Ramos (cell line): ENCODE results near the gene NAP1L4.
"Not testable (repeated sequence)": the region's sequence is repeated elsewhere in the genome, so short reads cannot be mapped to it uniquely, and the experiment has no call there.

Source experiments
- in situ Hi-C: fragments of 300-500 bp; cut with MboI; formaldehyde crosslinking; loops from one replicate; pipeline ENCODE4 v1.14.3; 2022; ENCODE audit warnings: low sequenced_read_pairs; ENCODE audit not compliant: unreplicated experiment

Gene NAP1L4

DNA sequence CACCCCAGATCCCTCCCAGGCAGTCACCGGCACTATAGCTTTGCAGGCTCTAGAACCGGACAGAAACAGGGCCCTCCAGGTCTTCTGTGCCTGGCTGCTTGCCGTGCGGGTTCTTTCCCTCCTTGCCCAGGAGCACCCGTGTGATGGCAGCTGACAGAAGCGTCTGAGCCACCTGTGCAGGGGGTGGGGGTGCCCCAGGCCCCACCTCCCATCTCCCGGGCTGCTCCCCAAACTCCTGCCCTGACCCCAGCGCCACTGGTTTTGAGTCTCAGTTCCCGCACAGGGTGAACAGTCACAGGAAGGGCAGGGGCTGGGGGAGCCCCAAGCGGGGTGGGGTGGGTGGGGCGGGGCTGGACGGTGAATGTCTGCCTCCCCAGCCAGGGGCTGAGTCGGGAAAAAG lies 49.7 kb downstream of the NAP1L4 start:
- in situ Hi-C loops = no loop called here

DNA sequence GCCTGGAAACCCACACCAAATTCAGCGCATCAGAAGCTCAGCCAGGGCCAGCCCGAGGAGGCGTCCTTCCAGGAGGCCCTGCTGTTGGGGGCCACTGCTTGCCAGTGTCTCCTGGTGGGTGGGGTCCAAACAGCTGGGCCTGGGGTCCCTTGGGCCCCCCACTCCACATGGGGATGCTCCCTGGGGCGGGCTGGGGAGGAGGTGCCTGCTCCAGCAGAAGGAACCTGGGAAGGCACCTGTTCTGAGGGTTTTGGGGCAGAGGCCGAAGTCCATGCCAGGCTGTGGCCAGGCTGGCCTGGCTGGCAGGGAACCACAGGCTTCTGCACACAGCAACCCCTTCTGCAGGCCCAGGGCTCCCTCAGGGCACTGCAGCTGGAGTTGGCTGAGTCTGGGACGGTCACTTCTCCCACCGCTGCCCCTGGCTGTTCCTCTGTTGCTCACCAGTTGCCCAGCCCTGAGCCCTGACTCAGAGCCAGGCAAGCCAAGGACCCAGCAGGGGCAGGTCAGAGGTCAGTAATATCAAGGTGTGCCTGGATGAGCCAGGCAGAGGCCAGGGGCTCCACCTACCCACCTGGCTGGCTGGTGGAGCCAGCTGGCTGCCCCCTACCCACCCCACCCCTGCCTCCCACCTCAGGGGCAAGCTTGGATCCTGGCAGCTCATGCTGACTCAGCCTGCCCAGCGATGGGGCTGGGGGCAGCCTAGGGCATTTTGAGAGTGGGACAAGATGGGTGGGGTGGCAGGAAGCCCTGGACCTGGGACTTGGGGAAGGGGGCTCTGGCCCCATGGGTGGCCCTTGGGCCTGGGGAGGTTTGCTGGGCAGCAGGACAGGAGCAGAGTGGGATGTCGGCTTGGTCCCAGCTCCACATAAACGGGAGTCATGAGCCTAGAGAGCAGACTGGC lies 51.0 kb downstream of the NAP1L4 start:
- in situ Hi-C loops = no loop called here

DNA sequence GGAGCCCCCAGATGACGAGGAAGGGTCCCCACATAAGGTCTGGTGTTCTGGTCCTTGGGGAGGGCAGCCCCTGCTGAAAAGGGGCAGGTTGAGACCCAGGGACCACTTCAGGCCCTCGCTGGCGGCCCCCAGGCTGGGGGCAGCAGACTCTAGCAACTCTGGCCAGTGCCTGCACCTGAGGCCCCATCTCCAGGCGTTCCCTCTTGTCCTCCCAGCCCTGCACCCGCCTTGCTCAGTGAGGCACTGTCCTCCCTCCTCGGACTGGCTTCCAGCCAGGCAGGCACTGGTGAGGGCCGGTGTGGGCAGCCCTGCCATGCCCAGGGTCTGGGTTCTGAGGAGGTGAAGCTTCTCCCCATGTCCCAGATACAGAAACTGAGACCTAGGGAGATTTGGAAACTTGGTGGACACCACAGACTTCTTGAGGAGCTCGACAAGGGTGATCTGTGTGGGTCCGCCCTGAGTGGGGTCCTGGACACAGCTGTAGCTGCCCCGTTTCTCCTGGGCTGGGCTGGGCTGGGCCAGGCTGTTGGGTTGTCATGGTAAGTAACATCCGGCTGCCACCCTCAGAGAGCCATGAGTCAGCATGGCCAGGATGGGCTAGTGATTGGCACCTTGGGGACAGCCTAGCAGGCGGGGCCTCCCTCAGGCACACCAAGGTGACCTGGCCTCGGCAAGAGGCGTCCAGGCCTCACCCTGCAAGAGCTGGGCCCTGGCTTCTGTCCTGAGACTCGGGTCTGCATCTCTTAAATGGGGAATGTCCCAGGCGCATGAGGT lies 51.8 kb downstream of the NAP1L4 start:
- in situ Hi-C loops = no loop called here

DNA sequence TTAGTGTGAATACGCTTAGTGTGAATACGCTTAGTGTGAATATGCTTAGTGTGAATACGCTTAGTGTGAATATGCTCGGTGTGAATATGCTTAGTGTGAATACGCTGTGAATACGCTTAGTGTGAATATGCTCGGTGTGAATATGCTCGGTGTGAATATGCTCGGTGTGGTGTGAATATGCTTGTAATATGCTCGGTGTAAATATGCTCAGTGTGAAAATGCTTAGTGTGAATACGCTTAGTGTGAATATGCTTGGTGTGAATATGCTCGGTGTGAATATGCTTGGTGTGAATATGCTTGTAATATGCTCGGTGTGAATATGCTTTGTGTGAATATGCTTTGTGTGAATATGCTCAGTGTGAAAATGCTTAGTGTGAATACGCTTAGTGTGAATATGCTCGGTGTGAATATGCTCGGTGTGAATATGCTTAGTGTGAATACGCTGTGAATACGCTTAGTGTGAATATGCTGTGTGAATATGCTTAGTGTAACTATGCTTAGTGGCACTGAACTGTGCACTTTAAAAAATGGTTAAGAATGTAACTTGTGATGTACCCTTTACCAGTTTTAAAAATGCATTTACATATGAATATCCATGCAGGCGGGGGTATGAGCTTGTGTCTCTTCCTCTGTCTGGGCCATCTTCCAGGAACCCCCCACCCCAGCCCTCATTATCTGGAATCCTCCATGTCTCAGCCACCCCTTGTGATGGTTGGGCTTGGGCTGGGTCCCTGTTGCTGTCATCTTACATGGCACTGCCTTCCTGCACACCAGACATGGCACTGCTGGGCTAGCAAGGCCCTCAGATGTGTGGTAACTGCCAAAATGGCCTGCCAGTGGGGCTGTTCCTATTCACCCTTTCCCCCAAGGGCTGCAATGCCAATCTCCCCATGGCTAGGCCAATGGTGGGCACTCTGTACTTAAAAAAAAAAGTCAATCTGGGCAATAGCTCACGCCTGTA lies 53.4 kb downstream of the NAP1L4 start:
- in situ Hi-C loops = not testable (repeated sequence)

DNA sequence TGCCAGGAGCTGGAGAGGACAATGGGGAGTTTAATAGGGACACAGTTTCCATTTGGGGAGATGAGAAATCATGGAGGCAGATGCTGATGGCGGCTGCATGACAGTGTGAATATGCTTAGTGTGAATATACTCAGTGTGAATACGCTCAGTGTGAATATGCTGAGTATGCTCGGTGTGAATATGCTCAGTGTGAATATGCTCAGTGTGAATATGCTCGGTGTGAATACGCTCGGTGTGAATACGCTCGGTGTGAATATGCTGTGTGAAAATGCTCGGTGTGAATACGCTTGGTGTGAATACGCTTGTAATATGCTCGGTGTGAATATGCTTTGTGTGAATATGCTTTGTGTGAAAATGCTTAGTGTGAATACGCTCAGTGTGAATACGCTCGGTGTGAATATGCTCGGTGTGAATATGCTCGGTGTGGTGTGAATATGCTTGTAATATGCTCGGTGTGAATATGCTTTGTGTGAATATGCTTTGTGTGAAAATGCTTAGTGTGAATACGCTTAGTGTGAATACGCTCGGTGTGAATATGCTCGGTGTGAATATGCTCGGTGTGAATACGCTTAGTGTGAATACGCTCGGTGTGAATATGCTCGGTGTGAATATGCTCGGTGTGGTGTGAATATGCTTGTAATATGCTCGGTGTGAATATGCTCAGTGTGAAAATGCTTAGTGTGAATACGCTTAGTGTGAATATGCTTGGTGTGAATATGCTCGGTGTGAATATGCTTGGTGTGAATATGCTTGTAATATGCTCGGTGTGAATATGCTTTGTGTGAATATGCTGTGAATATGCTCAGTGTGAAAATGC lies 54.3 kb downstream of the NAP1L4 start:
- in situ Hi-C loops = not testable (repeated sequence)

DNA sequence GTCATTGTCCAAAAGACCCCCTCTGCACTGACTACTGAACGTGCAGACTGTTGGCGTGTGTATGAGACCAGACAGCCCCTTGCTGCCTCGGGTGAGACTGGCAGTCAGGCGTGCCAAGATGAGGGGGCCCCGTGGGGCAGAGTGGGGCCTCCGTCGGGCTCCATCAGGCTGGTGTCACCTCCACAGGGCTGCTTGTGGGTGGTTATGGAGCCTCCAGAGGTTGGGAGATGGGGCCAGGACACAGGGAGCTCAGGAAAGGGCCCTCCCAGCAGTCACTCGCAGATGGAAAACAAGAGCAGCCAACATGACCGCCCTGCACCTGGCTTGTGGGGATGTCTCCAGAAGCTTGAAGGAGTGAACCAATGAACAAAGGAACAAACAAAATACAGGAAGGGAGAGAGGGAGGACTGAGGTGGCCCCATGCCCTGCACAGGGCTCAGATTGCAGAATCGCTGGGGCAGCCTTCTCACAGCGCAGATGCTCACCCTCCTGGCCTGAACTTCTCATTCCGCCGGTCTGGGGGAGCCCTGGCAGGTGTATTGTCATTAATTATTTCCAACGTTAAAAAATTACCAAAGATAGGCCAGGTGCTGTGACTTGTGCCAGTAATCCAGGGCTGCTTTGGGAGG lies 57.4 kb downstream of the NAP1L4 start:
- in situ Hi-C loops = no loop called here

DNA sequence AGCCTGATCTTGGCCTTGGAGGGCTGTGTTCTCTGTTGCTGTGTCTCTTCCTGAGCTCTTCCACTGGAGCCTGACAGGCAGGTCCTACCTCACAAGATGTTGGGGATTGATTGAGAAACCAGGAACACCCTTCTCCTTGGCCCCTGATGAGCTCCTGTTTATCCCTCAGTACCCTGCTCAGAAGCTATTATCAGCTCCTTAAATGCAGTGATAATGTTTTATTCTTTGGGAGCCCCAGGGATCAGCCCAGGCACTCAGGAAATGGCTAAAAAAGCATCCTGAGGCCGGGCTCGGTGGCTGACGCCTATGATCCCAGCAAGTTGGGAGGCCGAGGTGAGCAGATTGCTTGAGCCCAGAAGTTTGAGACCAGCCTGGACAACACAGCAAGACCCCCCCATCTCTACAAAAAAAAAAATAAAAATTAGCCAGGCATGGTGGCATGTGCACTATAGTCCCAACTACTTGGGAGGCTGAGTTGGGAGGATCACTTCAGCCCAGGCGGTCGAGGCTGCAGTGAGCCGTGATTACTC lies 58.0 kb downstream of the NAP1L4 start:
- in situ Hi-C loops = no loop called here

DNA sequence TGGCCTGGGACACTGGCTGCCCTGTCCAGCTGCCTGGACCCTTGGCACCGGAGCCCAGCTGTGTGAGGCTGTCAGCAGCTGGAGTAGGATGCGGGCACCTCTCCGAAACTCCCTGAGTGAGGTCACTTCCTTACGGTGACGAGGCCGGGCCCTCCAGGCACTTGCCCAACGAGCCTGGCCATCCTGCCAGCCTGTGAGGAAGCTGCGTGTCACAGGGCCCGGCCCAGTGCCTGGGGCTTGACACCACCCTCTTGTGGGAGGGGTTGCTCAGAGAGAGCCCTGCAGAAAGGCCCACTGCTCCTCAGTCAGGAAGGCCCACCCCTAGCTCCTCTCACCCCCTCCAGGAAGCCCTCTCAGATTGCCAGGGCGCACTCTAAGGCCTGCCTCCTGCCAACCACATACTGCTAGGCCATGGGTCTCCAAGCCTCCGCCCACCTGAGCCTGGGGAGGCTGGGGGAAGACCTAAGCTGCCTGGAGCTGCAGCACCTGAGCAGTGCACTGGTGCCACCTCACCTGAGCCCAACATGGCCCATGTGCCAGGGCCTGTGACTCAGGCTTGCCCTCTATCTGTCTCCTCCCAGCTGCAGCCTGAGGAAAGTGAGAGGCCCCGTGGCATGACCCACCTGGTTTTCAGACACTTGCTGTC lies 58.6 kb downstream of the NAP1L4 start:
- in situ Hi-C loops = no loop called here

DNA sequence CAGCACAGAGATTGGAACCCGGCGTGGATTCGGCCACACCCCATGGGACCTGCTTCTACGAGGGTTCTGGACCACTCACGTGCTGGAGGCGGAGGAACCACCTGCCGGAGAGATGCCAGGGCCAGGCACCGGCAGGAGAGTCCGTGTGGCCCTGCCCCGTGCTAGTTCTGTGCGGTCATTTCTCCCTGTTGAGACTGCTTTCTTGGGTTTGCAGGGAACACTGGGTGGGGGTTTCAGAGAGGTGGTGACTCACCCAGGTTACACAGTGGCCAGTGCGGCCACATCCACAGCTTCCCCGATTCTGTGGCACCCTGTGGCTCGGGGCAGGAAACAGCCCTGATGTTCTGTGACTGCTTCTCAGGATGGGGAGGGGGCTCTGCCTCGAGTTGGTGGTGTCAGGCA lies 59.3 kb downstream of the NAP1L4 start:
- in situ Hi-C loops = no loop called here

DNA sequence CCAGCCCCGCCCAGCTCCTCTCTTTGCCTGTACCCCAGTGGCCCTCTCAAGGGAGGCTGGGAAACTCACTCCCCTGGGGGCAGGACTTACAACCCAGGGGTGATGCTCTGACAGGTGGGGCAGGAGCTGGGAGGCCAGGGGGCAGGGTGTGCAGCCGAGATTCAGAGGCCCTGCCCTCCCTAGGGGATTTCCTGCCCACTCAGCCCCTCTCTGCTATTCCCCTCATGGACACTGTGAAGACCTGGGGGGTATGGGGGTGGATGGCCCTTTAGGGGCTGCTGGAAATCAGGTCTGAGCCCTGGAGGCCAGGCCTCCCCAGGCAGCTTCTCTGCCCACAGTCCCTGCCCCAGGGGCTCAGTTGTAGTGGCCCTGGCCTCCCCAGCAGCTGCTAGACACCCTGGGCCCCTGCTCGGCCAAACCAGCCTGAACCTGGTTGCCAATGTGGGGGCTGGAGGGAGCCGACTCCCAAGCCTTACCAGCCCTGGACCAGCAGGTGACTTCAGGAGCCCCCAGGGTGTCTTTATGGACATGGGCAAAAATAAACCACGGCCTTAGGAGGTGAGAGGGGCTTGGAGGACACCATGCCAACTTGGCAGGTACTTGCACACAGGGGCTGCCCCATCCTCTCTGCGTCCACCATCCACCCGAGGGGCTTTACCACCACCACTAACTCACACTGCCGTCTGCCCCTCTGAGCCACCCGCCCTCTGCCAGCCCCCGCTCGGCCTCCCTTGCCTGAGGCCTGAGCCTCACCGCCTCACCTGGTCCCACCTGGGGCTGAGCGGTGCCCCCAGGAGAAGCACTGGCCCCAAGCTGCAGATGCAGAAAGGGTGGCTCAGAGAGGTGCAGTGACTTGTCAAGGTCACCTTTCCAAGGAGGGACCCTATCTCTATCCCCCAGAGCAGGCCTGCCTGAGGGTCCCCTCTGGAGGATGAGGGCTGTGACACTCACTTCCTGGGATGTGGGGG lies 60.1 kb downstream of the NAP1L4 start:
- in situ Hi-C loops = no loop called here

DNA sequence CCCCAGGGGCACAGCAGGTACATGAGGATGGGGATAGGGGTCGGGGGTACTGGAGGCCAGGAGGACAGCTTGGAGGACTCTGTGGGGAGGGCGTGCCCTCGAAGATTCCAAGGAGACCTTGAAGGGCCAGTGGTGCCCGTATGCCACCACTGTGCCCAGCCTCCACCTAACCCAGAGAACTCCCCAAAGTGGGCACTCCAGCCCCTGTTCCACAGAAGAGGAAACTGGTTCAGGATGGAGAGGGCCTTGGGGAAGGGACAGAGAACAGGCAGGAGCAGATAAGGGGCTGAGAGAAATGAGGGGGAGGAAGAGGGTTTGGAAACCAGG lies 60.7 kb downstream of the NAP1L4 start:
- in situ Hi-C loops = no loop called here

DNA sequence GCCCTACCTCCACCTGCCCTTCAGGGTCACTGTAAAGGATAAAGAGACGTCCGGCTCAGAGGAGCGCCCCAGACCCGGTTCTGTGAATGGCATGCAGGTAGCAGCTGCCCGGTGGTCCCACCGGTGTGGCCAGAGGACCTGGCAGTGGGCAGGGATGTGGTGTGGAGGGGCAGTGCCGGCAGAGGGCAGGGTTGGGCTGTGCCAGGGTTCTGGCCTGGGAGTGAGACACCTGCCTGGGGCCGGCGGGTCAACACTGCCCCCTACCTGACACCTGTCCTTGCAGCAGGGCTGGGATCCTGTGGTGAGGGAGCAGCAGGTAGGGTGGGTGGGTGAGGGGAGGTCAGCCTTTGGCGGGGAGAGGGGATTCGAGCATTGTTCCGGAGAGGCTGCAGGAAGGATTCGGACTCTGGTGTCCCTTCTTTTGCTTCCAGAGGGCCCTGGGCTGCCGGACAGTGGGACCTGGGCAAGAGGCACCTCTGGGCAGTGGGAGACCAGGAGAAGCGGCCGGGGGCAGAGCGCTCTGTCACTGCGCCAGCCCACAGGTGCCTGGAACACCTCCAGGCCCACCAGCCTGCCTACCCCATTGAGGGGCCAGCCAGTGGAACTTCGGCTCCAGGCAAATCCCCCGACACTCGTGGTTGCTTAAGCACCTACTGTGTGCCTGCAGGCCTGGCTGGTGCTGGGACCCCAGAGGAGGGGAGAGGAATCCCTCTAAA lies 61.3 kb downstream of the NAP1L4 start:
- in situ Hi-C loops = no loop called here

DNA sequence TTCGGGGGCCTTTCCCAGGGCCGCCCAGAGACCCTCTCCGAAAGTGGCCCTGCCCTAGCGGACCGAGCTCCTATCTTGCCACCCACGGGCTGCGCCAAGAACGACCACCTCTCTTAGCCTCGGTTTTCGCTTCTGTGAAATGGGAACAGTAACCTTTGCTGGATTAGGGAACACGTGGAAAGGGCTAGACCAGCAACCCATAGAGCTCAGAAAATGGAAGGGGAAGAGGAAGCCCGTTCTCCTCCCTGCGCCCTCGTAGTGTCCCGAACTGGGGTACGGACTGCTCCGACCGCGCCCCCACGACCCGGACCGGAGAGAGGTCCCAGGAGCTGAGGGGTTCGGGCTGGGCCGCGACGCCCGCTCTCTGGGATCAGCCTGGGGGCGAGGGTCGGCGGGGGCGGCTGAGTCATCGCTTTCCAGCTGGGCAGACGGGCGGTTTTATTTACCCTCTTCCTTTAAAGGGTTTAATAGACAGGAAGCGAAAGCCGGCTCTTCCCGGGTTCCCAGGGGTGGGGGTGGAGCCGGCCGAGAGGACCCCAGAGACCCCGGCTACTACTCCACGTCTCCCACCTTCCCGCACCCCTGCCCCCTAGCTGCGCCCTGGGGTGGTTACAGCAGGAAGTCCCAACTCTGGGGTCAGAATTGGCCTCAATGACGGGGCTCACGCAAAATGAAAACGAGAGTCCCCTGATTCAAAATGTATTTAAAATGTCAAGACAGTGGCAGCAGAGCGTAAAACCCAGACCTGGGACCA lies 62.0 kb downstream of the NAP1L4 start:
- in situ Hi-C loops = no loop called here

DNA sequence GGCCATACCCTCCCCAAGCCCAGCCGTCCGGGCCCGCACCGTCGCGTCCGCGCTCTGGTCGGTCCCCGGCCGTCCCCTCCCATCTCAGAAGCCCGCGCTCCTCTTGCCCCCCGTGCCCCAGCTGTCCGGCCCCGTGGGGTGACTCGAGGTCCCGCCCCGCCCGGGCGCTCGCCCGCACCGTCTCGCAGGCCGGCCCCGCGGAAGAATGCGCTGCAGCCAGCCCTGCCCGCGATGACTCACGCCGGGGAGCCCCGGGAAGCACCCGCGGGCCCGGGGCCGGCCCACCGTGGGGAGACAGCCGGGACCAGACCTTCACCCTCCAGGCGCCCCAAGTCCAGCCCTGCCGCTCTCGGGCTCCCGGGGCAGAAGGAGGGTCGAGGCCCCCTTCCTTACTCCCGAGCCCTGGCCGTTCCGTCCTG lies 62.6 kb downstream of the NAP1L4 start:
- in situ Hi-C loops = no loop called here

DNA sequence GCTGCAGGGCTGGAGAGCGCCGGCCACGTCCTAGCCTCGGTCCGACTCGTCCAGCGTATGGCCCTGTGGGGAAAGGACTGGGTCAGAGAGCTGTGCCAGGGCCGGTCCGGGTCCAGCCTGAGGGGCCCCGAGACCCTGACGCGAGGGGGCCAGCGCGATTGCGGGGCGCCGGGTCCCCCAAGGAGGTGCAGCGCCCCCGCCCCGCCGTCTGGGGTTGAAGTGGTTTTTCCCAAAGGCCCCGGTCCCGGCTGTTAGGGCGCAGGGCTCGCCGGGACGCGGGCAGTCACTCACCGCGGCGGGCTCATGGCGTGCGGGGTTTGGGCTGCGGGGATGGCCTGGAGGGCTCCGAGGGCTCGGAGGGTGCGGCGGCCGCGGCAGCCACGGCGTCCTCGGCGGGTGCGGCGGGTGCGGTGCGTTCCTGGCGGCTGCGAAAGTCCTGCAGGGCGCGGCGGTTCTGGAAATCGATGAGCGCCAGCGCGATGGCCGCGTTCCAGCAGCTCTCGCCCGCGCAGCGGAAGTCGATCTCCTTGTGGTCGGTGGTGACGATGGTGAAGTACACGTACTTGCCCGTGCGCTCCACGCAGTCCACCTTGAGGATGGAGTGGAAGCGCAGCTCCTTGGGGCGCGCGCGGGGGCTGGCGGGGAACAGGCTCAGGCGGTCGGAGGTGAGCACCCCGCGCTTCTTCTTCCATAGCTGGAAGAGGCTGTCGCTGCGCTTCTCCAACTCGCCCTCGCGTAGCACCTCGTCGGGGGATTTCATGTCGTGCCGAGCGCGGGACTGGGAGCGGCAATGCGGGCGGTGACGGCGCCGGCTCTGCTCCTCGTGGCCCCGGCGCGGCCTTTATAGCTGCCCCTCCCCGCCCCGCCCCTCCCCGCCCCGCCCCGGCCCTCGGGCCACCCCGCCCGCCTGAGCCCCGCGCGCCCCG lies 63.3 kb downstream of the NAP1L4 start, which contains the start of gene PHLDA2:
PHLDA2 (minus strand) TSS at position 816 of the 926 bp plus-strand sequence; CDS start at position 760, 56 bp downstream.
- in situ Hi-C loops = no loop called here
